Stimulated activated naive B cell treated with anti-CD40 and anti-IgM and Interleukin-4, amounts not matched to agents 10 μg/mL and 1 μg/mL and 100 μg/mL, for 72 hours (primary cell): ENCODE measurements around the gene DNAAF5.

Experiments used
- ATAC-seq, 2 donors: fragments of 150-1000 bp; cut with Tn5 transposase; replicated peaks; 2 replicates each; pipeline ENCODE4 v1.10.0; 2021; ENCODE audit warnings: moderate library complexity in 1 of 2
- DNase-seq: peaks from one replicate; pipeline ENCODE4 v3.0.0; 2021
- H3K27ac Mint-ChIP-seq: one replicate; pipeline ENCODE4 v1.8.0; 2022; ENCODE audit warnings: mild to moderate bottlenecking, mixed read lengths
- H3K27me3 Mint-ChIP-seq, 2 donors: one replicate each; pipeline ENCODE4 v1.8.0; 2022; ENCODE audit warnings: mixed read lengths in 2 of 2
- H3K36me3 Mint-ChIP-seq, 2 donors: one replicate each; pipeline ENCODE4 v1.8.0; 2022; ENCODE audit warnings: mixed read lengths in 2 of 2, mild to moderate bottlenecking in 1 of 2
- H3K4me1 Mint-ChIP-seq, 2 donors: one replicate each; pipeline ENCODE4 v1.8.0; 2022; ENCODE audit warnings: mixed read lengths in 2 of 2, mild to moderate bottlenecking in 1 of 2
- H3K4me3 Mint-ChIP-seq, 2 donors: one replicate each; pipeline ENCODE4 v1.8.0; 2022; ENCODE audit warnings: mild to moderate bottlenecking in 2 of 2, mixed read lengths in 2 of 2, moderate library complexity in 1 of 2
- H3K9me3 Mint-ChIP-seq, 2 donors: one replicate each; pipeline ENCODE4 v1.8.0; 2022; ENCODE audit warnings: mixed read lengths in 2 of 2, mild to moderate bottlenecking in 1 of 2

DNAAF5 gene

DNA sequence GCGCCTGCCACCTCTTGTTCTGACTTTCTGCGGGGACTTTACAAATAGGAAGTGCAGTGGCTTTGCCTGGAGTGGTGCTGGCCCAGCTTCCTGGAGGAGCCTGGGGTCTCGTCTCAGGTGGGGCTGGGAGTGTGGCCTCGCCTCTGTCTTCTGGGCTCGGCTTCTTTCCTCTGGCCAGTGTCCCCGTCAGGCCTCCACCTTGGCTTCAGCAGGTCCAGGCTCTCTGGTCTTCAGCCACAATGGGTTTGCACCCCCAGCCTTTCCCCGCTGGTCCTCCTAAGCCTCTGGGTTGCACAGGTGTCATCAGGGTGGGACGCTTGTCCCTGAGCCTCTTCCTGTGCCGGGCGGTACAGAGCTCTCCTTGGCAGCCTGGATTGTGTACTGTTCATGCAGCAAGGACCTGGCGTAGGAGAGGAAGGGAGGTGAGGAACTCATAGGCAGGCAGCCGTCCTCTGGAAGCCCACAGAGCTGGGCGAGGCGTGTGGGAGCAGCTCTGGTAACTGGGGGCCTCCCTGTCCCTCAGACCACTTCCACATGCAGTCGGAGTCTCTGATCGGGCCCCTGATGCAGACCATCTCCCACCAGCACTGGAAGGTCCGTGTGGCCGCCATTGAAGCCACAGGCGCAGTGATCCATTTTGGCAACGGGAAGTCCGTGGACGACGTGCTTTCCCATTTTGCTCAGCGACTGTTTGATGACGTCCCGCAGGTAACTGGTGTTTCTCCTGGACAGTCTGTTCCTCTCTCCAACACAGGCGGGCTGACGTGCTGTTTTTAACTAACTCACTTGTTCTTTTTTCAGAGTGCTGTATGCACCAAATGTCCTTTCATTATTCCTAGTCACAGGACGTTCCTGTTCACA, 2.9 kb downstream of the DNAAF5 start:
- peaks cover 20 to 35% of the 10 kb centered on the region in 2 donors for H3K36me3 Mint-ChIP-seq
- H3K4me1 Mint-ChIP-seq = peaks cover 25 to 34% of the 10 kb centered on the region in 2 donors
- H3K27ac Mint-ChIP-seq = no peak overlapping the region
- no peaks in the 10 kb centered on the region for H3K27me3 Mint-ChIP-seq
- ATAC-seq (no peak), DNase-seq (no peak)
- no peak overlapping the region for H3K4me3 Mint-ChIP-seq
- peaks cover 0 to 4% of the 10 kb centered on the region in 2 donors for H3K9me3 Mint-ChIP-seq

DNA sequence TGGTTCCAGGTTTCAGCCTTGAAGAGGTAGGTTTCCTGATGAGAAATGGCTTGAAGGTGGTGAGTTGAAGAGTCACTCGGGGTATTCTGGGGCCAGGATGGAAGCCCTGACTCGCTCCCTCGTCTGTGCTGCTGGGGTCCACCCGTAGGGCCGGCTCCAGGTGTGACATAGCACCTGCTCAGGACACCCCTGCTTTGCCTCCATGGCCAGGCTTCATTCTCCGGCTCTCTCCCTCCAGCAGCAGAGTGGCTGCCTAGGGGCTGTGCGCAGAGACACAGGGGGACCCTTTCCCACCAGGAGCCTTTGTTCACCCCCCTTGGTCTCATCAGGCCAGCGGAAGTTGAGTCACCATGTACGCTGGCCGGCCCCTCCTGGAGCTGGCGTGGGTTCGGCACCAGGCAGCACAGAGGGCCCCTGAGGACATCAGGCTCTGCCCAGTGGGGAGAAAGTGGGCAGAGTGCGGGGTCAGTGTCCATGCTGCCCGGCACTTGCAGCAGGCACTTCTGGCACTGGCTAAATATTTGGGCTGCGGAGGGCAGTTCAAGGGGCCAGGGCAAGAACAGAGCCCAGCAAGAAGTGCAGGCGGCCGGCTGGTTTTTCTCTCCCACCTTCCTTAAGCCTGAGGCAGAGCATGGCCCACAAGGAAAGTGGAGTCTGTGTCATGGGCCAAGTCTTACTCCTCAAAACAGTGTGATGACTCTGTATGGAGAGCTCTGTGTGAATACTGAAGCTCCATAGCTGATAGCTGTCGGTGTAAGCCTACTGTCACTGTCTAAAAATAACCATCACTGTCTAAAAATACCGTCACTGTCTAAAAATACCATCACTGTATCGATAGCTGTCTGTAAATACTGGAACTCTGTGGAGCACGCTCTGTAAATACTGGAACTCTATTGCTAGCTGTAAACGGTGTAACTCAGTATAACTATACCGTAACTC, 4.3 kb downstream of the DNAAF5 start:
- H3K27ac Mint-ChIP-seq = no peak overlapping the region

DNA sequence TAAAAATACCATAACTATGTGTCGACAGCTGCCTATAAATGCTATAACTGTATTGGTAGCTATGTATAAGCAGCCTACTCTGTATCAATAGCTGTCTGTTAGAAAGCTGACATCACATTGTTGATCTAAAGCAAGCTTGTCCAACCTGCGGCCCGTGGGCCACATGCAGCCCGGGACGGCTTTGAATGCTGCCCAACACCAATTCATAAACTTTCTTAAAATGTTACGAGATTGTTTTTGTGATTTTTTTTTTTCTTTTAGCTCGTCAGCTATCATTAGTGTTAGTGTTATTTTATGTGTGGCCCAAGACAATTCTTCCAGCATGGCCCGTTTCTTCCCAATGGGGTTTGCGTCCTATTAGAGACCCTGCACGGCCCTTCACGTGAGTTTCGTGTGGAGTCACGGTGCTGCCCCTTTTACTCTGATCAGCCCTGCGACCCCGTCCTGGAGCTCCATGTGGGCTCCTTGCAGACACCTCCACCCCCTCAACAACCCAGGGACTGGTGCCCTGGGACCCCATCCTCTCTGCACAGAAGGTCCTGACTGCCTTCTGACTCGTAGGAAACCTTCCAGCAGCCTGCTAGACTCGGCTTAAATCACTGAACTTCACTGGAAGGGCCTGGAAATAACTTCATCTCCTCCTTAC, 5.1 kb downstream of the DNAAF5 start:
- Mint-ChIP-seq H3K27me3 (no peaks in the 10 kb centered on the region), H3K9me3 (peaks cover 0 to 6% of the 10 kb centered on the region in 2 donors), H3K27ac (no peak overlapping the region), H3K36me3 (peaks cover 5 to 19% of the 10 kb centered on the region in 2 donors), H3K4me3 (no peak overlapping the region), H3K4me1 (peaks cover 16 to 19% of the 10 kb centered on the region in 2 donors)
- ATAC-seq (no peak), DNase-seq (no peak)

More for the DNA sequence above, 4.3 kb downstream of the DNAAF5 start:
- Mint-ChIP-seq H3K36me3 (peaks cover 7 to 21% of the 10 kb centered on the region in 2 donors), H3K27me3 (no peaks in the 10 kb centered on the region), H3K4me1 (peaks cover 18 to 24% of the 10 kb centered on the region in 2 donors), H3K4me3 (no peak overlapping the region), H3K9me3 (peaks cover 0 to 6% of the 10 kb centered on the region in 2 donors)
- DNase-seq (no peak), ATAC-seq (no peak)

DNA sequence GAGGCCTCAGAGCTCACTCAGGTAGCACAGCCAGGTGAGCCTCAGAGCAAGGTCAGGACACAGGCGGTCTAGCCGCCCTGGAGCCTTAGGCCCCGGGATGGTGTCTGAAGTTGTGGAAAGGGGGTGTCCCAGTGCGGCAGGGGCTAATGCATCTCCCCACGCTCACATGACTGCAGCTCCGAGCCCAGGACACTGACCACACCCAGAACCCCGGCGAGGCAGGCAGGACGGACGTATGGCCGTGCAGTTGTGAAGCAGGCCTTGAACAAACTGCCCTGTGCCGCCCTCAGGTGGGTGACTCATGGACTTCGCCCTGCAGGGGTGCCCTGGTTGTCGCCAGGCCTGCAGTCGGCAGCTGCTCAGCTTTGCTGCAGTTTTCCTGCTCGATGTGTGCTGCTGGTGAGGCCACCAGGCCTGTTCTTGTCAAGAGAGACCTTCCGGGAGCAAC, 5.6 kb downstream of the DNAAF5 start:
- ATAC-seq = peak in 1 of 2 donors; percentile 34
- Mint-ChIP-seq H3K36me3 (peaks cover 5 to 19% of the 10 kb centered on the region in 2 donors), H3K27ac (no peak overlapping the region)

DNA sequence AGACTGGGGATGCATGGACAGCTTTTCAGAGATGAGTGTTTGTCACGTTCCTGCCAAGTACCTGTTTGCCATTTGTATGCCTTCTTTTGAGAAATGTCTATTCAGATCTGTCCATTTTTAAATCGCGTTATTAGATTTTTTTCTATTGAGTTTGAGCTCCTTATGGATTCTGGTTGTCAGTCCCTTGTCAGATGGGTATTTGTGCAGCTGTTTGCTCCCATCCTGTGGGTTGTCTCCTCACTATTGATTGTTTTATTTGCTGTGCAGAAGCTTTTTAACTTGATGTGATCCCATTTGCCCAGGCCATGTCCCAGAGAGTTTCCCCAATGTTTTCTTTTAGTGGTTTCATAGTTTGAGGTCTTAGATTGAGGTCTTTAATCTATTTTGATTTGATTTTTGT, 6.1 kb downstream of the DNAAF5 start:
- Mint-ChIP-seq H3K27me3 (no peaks in the 10 kb centered on the region), H3K4me3 (no peak overlapping the region), H3K9me3 (peaks cover 0 to 6% of the 10 kb centered on the region in 2 donors), H3K4me1 (peaks cover 14 to 23% of the 10 kb centered on the region in 2 donors), H3K27ac (no peak overlapping the region), H3K36me3 (peaks cover 9 to 20% of the 10 kb centered on the region in 2 donors)
- DNase-seq (no peak), ATAC-seq (no peak)

More for the DNA sequence above, 5.6 kb downstream of the DNAAF5 start:
- Mint-ChIP-seq H3K27me3 (no peaks in the 10 kb centered on the region), H3K4me1 (peaks cover 16 to 19% of the 10 kb centered on the region in 2 donors), H3K4me3 (no peak overlapping the region), H3K9me3 (peaks cover 0 to 6% of the 10 kb centered on the region in 2 donors)
- DNase-seq = no peak

DNA sequence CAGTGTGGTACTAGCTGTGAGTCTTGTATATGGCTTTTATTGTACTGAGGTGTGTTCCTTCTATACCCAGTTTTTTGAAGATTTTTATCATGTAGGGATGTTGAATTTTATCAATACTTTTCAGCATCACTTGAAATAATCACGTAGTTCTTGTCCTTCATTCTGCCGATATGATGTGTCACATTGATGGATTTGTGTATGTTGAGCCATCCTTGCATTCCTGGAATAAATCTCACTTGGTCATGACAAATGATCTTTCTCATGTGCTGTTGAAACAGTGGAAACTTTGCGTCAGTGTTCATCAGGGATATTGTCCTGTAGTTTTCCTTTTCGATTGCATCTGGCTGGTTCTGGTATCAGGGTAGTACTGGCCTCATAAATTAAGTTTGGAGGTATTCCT, 7.7 kb downstream of the DNAAF5 start:
- DNase-seq = no peak
- no peak for ATAC-seq
- H3K36me3 Mint-ChIP-seq = peaks cover 19 to 29% of the 10 kb centered on the region in 2 donors
- peaks cover 0 to 6% of the 10 kb centered on the region in 2 donors for H3K9me3 Mint-ChIP-seq
- H3K27me3 Mint-ChIP-seq = no peaks in the 10 kb centered on the region
- no peak overlapping the region for H3K27ac Mint-ChIP-seq
- H3K4me3 Mint-ChIP-seq = no peak overlapping the region
- peaks cover 4 to 14% of the 10 kb centered on the region in 2 donors for H3K4me1 Mint-ChIP-seq

DNA sequence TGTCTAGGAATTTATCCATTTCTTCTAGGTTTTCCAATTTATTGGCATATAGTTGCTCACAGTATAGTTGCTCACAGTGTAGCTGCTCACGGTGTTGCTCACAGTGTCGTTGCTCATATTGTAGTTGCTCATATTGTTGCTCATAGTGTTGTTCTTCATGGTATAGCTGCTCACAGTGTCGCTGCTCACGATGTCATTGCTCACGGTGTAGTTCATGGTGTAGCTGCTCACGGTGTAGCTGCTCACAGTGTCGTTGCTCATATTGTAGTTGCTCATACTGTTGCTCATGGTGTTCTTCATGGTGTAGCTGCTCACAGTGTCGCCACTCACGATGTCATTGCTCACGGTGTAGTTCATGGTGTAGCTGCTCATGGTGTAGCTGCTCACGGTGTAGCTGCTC, 8.3 kb downstream of the DNAAF5 start:
- ATAC-seq (no peak), DNase-seq (no peak)
- Mint-ChIP-seq H3K4me1 (peaks cover 4 to 8% of the 10 kb centered on the region in 2 donors), H3K27ac (no peak overlapping the region), H3K9me3 (peaks cover 0 to 6% of the 10 kb centered on the region in 2 donors), H3K27me3 (no peaks in the 10 kb centered on the region), H3K36me3 (peaks cover 20 to 30% of the 10 kb centered on the region in 2 donors), H3K4me3 (no peak overlapping the region)

DNA sequence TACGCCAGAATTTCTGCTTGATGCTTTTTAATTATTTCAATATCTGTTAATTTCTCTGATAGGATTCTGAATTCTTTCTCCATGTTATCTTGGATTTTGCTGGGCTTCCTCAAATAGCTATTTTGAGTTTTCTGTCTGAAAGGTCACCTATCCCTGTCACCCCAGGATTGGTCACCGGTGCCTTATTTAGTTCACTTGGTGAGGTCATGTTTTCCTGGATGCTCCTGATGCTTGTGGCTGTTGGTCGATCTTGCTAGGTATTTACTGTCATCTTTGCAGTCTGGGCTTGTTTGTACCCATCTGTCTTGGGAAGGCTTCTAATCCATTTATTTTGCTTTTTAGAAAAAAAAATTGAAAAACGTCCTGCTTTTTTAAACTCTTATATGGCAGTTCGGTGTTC, 11.7 kb downstream of the DNAAF5 start:
- Mint-ChIP-seq H3K9me3 (peaks cover 0 to 6% of the 10 kb centered on the region in 2 donors), H3K36me3 (peaks cover 27 to 35% of the 10 kb centered on the region in 2 donors), H3K4me1 (peaks cover 0 to 8% of the 10 kb centered on the region in 2 donors), H3K27ac (peak overlapping the region; percentile 9), H3K4me3 (no peak overlapping the region), H3K27me3 (no peaks in the 10 kb centered on the region)
- ATAC-seq (no peak), DNase-seq (no peak)

DNA sequence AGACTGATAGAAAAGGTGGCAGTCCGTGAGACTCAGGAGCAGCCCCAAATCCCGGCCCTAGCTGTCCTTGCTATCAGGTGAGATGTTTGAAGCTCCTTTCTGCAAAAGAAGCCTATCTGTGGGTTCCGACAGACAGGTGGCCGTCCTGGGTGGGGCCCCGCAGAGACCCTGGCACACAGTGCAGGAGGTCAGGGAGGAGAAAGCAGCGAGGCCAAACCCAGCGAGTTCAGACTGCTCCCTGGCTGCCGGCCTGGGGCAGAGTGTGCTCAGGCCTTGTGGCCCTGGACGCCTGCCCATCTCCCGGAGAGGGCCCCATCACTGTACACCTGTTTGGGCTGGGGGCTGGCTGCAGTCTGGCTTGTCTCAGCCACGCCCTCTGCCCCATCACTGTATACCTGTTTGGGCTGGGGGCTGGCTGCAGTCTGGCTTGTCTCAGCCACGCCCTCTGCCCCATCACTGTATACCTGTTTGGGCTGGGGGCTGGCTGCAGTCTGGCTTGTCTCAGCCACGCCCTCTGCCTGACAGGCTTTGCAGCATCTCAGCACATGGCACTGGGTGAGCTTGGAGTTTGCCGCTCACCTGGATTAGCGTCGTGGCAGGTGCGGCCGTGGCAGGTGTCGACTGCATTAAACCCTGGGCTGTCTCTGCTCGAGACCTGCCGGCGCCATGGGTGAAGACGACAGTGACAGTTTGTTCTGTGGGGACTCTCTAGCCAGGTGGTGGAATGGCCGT, 12.4 kb downstream of the DNAAF5 start:
- Mint-ChIP-seq H3K27ac (peak overlapping the region; percentile 37), H3K9me3 (peaks cover 0 to 6% of the 10 kb centered on the region in 2 donors), H3K36me3 (peaks cover 29 to 37% of the 10 kb centered on the region in 2 donors), H3K4me1 (peaks cover 0 to 8% of the 10 kb centered on the region in 2 donors), H3K4me3 (no peak overlapping the region), H3K27me3 (no peaks in the 10 kb centered on the region)
- DNase-seq = no peak
- no peak for ATAC-seq

DNA sequence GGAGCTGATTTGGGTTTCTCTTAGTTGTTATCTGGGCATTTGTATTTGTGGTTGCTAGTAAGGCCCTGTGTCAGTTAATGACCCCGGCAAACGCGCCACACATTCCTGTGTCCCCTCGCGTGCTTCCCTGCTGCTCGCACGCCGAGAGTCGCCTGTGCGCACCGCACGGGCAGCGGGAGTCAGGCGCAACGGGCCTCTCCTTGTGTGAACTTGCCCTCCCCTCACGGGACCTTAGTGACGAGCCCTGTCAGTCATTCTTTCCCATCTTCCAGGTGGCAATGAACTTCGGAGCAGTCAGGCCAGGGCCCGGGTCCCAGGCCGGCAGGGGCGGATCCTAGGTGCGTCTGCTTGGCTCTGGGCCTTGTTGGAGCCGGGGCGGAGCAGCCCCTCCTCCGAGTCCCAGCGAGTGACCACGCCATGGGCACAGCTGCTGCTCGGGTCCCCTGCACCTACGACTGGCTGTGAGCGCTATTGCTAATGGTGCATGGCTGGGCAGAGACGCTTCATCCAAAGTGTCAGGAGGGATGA, 13.0 kb downstream of the DNAAF5 start:
- Mint-ChIP-seq H3K27ac (no peak overlapping the region), H3K27me3 (no peaks in the 10 kb centered on the region), H3K9me3 (peaks cover 0 to under 1% of the 10 kb centered on the region in 2 donors), H3K4me3 (no peak overlapping the region), H3K4me1 (peaks cover 0 to 8% of the 10 kb centered on the region in 2 donors), H3K36me3 (peaks cover 31 to 37% of the 10 kb centered on the region in 2 donors)
- no peak for ATAC-seq
- DNase-seq = no peak

DNA sequence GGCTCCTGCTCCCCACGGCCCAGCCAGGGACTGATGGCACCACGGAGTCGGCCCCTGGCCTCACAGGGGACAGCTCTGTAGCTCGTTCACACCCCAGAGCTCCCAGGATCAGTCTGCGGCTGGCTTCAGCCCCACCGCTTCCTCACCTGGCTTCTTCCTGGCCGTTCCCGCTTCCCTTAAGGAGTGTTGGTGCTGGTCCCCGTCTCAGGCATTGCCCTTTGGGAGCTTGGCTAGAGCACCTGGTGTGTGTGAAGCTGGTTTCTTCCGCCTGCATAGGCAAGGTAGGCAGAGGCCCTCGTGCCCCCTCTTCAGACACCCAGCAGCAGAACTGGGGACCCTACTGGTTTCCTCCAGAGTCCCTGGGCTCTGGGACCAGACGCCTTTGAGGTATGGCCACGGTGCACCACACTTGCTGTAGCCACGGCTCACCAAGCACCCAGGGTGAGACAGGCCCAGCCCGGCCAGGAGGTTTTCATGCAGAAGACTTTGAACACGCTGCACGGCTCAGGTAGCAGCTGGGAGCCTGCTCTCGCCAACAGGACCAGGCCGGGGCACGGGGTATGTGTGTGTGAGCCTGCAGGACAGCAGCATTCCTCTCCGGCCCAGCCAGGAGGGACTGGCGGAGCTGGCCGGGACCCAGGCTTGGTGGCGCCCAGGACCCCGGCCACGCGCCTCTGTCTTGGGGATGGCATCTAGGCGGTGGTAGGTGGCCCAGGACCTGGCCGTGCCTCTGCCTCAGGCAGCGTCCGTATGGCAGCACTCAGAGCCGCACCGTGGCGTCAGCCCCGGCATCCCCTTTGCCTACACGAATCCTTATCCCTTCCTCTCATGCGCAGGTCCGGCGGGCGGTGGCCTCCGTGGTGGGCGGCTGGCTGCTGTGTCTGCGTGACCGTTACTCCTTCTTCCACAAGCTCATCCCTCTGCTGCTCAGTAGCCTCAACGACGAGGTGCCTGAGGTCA, 13.8 kb downstream of the DNAAF5 start:
- no peak overlapping the region for H3K27ac Mint-ChIP-seq
- DNase-seq (no peak), ATAC-seq (no peak)
- H3K9me3 Mint-ChIP-seq = no peaks in the 10 kb centered on the region
- H3K27me3 Mint-ChIP-seq = no peaks in the 10 kb centered on the region
- H3K4me3 Mint-ChIP-seq = no peak overlapping the region
- peaks cover 38 to 43% of the 10 kb centered on the region in 2 donors for H3K36me3 Mint-ChIP-seq
- H3K4me1 Mint-ChIP-seq = peaks cover 0 to 8% of the 10 kb centered on the region in 2 donors

DNA sequence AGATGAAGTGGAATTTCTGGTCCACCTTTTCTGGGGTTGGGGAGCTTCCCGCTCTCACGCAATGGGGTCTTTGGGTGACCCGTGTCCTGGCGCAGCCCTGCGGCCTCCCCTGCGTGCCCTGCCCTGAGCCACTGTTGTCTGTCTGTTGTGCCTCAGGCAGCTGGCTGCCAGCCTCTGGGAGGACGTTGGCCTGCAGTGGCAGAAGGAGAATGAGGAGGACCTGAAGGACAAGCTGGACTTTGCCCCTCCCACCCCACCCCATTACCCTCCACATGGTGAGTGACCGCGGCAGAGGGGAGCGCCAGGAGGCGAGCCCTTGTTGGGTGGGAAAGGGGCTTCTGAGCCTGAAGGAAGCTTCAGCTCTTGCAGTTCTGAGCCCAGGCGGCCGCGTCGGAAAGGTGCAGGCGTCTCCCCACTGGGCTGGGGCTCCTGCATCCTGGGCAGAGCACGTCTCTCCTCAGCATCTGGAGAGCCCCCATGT, 14.7 kb downstream of the DNAAF5 start:
- peaks cover 42 to 48% of the 10 kb centered on the region in 2 donors for H3K36me3 Mint-ChIP-seq
- no peaks in the 10 kb centered on the region for H3K9me3 Mint-ChIP-seq
- no peak overlapping the region for H3K4me3 Mint-ChIP-seq
- H3K27ac Mint-ChIP-seq = no peak overlapping the region
- no peak for DNase-seq
- peaks cover 0 to 8% of the 10 kb centered on the region in 2 donors for H3K4me1 Mint-ChIP-seq
- ATAC-seq = no peak
- H3K27me3 Mint-ChIP-seq = no peaks in the 10 kb centered on the region
